Kidney (tissue), 14 donors: ENCODE data around the gene CDK14. TPM values are rescaled to one million over a fixed set of nuclear protein-coding genes. Genes with fewer than 3 reads are reported as not detected.

Experiments used
- DNase-seq, 5 donors: peaks; one replicate each; pipeline ENCODE4 v3.0.0-alpha.2; 2013 to 2020
- FAIRE-seq: peaks from 2 replicates; lab custom pipeline; 2012; peaks lifted over from hg19 to GRCh38; lab: Jason Lieb, UNC
- H3K27ac ChIP-seq, 2 donors: one replicate each; pipeline ENCODE4 v1.7.0; 2013; ENCODE audit warnings: low read depth in 2 of 2, low read length in 2 of 2, inconsistent platforms in 1 of 2
- H3K27me3 ChIP-seq: one replicate; pipeline ENCODE4 v1.7.1; 2013; ENCODE audit warnings: low read length, inconsistent platforms; ENCODE audit not compliant: control insufficient read depth, insufficient read depth
- H3K36me3 ChIP-seq, 3 donors: one replicate each; pipeline versions ENCODE4 v1.7.0 to v1.7.1; 2013; ENCODE audit warnings: low read length in 3 of 3, control low read depth in 1 of 3, inconsistent platforms in 1 of 3; ENCODE audit not compliant: insufficient read depth in 3 of 3, control insufficient read depth in 2 of 3
- H3K4me1 ChIP-seq, 3 donors: one replicate each; pipeline versions ENCODE4 v1.7.0 to v1.7.1; 2013; ENCODE audit warnings: low read length in 3 of 3, inconsistent platforms in 1 of 3, low read depth in 1 of 3; ENCODE audit not compliant: control insufficient read depth in 2 of 3, insufficient read depth in 2 of 3
- H3K4me3 ChIP-seq, 3 donors: one replicate each; pipeline versions ENCODE4 v1.7.0 to v1.8.1; 2013; ENCODE audit warnings: low read length in 3 of 3, control low read depth in 1 of 3, inconsistent platforms in 1 of 3
- H3K9ac ChIP-seq, 3 donors: one replicate each; pipeline versions ENCODE4 v1.7.0 to v1.7.1; 2013; ENCODE audit warnings: low read length in 3 of 3, control low read depth in 1 of 3, inconsistent platforms in 1 of 3
- H3K9me3 ChIP-seq, 3 donors: one replicate each; pipeline versions ENCODE4 v1.7.0 to v1.7.1; 2013; ENCODE audit warnings: low read length in 3 of 3, control low read depth in 1 of 3, inconsistent platforms in 1 of 3; ENCODE audit not compliant: control insufficient read depth in 2 of 3, insufficient read depth in 1 of 3
- CTCF ChIP-seq: IDR thresholded peaks from 3 replicates; pipeline ENCODE4 v1.5.1; 2012; ENCODE audit warnings: mild to moderate bottlenecking, moderate library complexity, borderline replicate concordance; ENCODE audit not compliant: insufficient read depth; ENCODE audit errors: extremely low read depth
- intact Hi-C: fragments of 100-400 bp; cut with DNase I; formaldehyde crosslinking; loops from one replicate; pipeline ENCODE4 v1.11.1; 2022
- polyA plus RNA-seq: library from polyadenylated mRNA; stranded (reverse); fragments of 350-450 nt; fragmentation: Illumina TruSeq; extraction: RNeasy Lipid Tissue Mini Kit (QIAGEN cat#74804); gene quantifications from one replicate; pipeline ENCODE4 v1.2.3, GENCODE V29; 2014; ENCODE audit warnings: low read depth, low replicate concordance; ENCODE audit not compliant: insufficient read depth
- total RNA-seq: library from RNA; stranded (reverse); fragmentation: NEBNext Ultra II Directional; extraction: Animal tissue kit (Norgen Biotek cat#: 25700); gene quantifications from one replicate; pipeline ENCODE4 v1.2.1, GENCODE V29; 2021
- donor health status: control.
- donor health status: control.
- donor health status: control.
- donor health status: control.
- donor health status: control.
- donor health status: DM: yes; HTN: yes; CAD: no.
- donor health status: Normal renal cell carcinoma (clear cell type).

Gene CDK14
- total and polyA plus RNA-seq, 2 donors from 2014 or later = 11.9 to 33.9 TPM

GRCh38 chr7:91080351-91080750 is 484.2 kb downstream of the CDK14 start:
- Histone ChIP-seq H3K4me3 (no peak overlapping the region), H3K4me1 (peaks cover 0 to 6% (median 0%) of the 10 kb centered on the region in 3 donors), H3K9ac (no peak overlapping the region), H3K36me3 (no peaks in the 10 kb centered on the region), H3K9me3 (no peaks in the 10 kb centered on the region), H3K27me3 (no peaks in the 10 kb centered on the region), H3K27ac (no peak overlapping the region)
- intact Hi-C loops = no loop called here
- FAIRE-seq = no peak
- no peak for TF ChIP-seq CTCF
- DNase-seq = no peak

- TF ChIP-seq CTCF = no peak
- Histone ChIP-seq H3K27ac (no peak overlapping the region), H3K27me3 (no peaks in the 10 kb centered on the region), H3K4me1 (peaks cover 0 to 6% (median 0%) of the 10 kb centered on the region in 3 donors), H3K9ac (peak overlapping the region in 1 of 3 donors; percentile 3), H3K9me3 (no peaks in the 10 kb centered on the region), H3K36me3 (no peaks in the 10 kb centered on the region), H3K4me3 (peak overlapping the region in 1 of 3 donors; percentile 22)
- no peak for FAIRE-seq
- DNase-seq = peak in 2 of 5 donors; percentile 24 to 73
- intact Hi-C loops = no loop called here
Measured at GRCh38 chr7:91082038-91082437, 485.9 kb downstream of the CDK14 start.

- peak; percentile 94 for FAIRE-seq
- Histone ChIP-seq H3K4me1 (peaks cover 0 to 6% (median 0%) of the 10 kb centered on the region in 3 donors), H3K27ac (no peak overlapping the region), H3K27me3 (no peaks in the 10 kb centered on the region), H3K36me3 (no peaks in the 10 kb centered on the region), H3K9ac (no peak overlapping the region), H3K9me3 (no peaks in the 10 kb centered on the region), H3K4me3 (no peak overlapping the region)
- peak; percentile 54 for TF ChIP-seq CTCF
- DNase-seq = peak in 2 of 5 donors; percentile 38 to 72
- intact Hi-C loops = no loop called here
Measured at GRCh38 chr7:91082852-91083495, 486.9 kb downstream of the CDK14 start.
